GM19455 (cell line): ENCODE results near the gene DOCK3.

ENCODE experiments used
- ATAC-seq: cut with Tn5 transposase; IDR thresholded peaks from one replicate; pipeline ENCODE4 v1.9.1; 2021; ENCODE audit not compliant: unreplicated experiment

DOCK3 gene

DNA sequence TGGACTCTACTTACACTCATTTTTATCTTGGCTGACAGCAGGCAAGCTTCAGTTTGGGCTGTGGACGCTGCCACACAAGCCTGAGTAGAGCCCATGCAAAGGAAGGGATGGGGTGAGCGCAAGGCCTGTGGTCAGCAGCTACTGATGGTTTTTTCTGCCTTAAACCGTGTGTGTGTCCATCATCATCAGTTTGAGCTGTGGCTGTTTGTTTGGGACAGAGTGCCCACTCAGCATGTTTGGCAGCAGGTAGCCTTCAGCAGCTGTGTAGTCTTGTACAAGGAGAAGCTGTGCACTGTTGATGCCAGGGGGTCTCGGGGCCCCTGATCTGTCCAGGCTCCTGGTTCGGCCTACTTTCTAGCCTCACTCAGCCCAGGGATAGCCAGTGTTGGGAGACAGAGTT is 719.8 kb downstream of the DOCK3 start:
- no peak for ATAC-seq

DNA sequence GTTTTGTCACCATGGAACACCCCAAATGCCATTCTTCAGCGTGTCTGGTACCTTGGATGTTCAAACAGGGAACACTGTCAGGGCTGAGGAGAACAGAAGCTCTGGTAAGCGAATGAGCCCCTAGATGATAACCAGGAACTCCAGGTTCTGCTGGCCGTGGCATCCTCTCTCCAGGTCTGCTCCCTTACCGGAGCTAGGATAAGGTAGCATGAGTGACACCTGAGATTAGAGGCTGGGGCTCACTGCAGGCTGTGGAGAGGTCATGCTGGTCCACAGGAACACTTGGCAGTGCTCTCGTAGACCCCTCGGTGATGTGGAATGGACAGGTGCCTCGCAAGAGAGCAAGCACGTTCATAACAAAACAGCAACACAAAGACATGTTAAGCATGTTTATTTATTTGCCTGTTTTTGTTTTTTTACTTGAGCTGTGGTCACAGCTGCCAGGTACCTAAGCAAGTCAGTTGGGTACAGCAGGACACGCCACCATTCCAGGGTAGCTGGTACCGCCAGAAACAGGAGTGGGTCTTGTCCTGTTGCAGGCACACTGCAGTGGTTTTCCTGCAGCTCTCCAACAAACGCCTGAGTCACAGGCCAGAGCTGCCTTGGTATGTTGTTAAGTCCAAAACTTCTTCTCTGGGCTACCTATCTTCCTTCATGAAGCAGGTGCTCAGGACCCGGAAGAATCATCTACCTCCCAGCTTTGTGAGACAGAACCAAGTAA is 720.9 kb downstream of the DOCK3 start:
- no peak for ATAC-seq

GRCh38 chr3:51396401-51396800 is 721.7 kb downstream of the DOCK3 start:
- no peak for ATAC-seq

DNA sequence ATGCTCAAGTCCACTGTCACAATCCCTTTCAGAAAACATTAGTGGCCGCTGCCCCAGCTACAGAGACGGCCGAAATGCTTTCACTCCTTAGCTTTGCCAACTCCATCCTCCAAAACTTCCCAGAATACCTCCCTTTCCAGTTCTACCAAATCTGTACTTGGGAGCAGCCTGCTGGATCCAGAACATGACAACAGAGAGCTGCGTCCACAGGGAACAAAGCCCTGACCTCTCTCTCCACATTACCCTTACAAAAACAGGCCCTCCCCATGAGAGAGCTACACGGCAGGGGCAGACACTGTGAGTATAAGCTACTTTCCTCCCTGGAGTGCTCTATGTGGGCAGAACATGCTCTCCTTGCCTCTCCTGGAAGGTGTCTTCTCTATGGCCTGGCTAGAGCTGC is 722.7 kb downstream of the DOCK3 start:
- no peak for ATAC-seq

GRCh38 chr3:51398595-51399310 is 724.0 kb downstream of the DOCK3 start:
- ATAC-seq, result no peak

DNA sequence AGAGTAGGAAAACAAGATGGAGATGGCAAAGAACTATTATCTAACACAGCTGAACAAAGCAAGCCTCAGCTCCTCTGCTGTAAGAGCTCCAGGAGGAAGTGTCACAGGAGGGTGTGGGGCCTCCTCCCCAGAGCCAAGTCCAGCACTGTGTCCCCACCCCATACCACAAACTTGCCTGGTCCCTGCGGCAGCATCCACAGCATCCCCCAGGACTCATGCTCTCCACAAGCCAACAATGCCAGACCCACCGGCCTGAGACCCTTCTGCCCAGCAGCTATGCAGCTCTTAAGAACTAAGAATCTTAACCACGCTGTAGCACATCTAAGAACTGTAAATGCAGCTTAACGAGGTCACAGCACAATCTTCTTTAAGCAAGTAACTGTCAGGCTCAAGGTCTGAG is 725.4 kb downstream of the DOCK3 start:
- no peak for ATAC-seq

DNA sequence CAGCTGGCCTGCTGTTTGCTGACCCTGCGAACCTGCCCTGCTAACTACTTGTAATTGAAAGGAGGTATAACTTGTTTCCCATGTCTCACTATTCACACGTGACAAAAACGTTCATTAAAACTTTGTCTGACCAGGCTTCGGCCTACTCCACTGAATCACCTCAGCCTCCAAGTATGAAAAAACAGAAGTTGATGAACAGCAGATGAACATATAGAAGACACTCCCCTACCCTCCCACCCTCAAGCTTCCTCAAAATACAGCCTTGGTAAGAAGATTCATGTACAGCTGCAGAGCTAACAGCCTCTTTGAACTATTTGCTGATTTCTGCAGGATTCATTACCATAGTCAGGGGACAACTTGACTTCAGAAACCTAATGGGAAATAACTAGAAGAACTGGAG is 727.0 kb downstream of the DOCK3 start:
- ATAC-seq, result no peak

GRCh38 chr3:51403675-51404074 is 728.9 kb downstream of the DOCK3 start:
- ATAC-seq, result no peak

GRCh38 chr3:51408021-51408420 is 733.3 kb downstream of the DOCK3 start:
- ATAC-seq, result no peak

DNA sequence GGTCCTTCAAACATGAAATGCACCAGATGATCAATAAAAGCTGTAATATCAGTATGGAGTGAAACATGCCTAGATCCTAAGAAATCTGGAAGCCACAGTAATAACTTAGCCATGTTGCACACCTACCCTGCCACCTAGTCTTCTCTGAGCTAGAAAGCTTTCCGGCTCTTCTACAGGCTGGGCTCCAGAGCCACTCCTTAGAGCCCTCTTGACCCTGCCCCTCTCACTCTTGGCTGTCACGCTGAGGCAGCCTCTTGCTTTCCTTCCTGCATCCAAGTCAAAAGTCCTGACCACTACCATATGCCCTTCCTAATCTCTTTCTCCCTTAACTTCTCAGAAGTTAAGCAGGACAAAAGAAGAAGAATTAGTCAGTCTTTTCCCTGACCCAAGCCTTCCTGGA is 734.1 kb downstream of the DOCK3 start:
- no peak for ATAC-seq

DNA sequence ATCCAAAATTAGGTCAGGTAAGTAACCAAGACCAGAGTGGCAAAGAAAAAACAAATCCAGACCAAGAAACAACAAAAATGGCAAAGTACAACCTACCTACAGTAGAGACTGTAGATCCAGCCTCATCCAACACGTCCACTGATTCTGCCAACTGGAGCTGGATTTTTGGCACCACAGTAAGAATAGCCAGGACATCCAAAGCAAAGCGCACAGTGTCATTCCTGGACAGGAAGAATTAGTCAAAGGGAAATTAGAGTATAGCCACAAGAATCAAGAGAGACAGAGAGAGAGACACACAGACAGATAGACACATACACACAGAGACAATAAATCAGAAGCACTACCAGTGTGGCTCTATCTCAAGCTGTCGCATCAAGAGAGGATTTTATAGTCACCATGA is 747.5 kb downstream of the DOCK3 start:
- ATAC-seq, result no peak

DNA sequence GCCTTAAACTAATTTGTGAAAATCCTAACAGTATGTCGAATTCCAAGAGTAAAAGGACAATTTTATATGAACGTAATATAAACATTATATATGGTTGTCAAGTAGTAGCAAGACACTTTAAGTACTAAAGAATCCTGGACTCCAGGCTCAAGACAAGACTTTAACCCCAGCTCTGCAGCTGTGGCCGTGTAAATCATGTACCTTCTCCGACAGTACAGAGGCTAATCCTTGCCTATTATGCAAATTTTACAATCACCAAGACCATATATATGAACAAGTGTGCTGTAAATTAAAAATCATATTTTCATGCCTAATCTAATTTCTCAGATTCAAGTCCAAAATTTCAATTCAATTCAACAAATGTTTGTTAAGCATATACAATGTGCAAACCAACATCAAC is 752.2 kb downstream of the DOCK3 start:
- no peak for ATAC-seq

- no peak for ATAC-seq
These were observed 754.4 kb downstream of the DOCK3 start for GRCh38 chr3:51429138-51429537.
